OCI-LY3 (cell line): ENCODE results near the gene DNAI1.

Experiments used
- CTCF ChIP-seq: fragments of 200-600, 300-600 bp; sonication (generic); IDR thresholded peaks from 2 replicates; pipeline ENCODE4 v1.5.1; 2014; ENCODE audit warnings: antibody characterized with exemption, low read length, low read depth
- EZH2phosphoT487 ChIP-seq: fragments of 200-600 bp; shearing (Covaris generic); IDR thresholded peaks from 2 replicates; pipeline ENCODE4 v1.6.1; 2018; ENCODE audit warnings: antibody characterized with exemption, mixed run types, low read depth

GRCh38 chr9:34502471-34502870 is 43.9 kb downstream of the DNAI1 start:
- TF ChIP-seq CTCF (no peak), EZH2phosphoT487 (no peak)
